ENCODE data around the gene LCP2.

LCP2 gene

GRCh38 chr5:170294556-170294955 is 3.0 kb downstream of the LCP2 start:
- DNase-seq = no peak

DNA sequence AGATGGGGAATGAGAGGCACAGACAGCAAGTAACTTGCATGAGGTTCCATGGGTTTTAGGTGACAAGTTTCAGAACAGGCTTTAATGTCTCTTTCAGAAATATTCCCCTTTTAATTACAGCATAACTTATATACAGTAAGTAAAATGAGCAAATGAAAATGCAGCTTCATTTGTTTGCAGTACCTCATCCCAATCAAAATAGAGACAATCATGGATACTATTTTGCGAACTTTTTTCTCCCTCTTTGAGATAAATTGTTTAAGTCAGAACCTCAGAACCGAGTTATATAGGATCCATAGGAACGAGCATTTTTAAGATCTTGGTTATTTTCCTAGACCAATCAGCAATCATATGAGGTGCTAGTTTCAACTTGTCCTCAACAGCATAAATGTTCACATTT is 3.5 kb downstream of the LCP2 start:
- no peak for DNase-seq

DNA sequence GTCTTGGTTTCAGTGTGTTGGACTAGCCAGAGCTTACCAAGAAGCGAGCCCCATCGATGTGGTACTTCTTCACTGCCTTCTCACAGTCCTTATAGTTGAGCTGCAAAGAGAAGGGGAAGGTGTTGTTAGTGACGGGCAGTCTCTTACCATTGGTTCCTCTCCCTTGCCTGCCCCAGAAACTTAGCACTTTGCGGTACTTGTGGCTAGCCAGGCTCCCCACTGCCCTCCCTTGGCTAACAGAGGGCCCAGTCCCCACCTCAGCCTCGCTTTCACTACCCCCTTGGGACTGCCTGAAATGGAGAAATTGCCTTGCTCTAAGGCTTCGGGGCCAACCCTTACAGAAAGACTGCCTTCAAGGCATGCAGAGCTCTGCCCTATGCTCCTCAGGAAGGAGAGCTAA is 4.3 kb downstream of the LCP2 start:
- peak; percentile 79 for DNase-seq

DNA sequence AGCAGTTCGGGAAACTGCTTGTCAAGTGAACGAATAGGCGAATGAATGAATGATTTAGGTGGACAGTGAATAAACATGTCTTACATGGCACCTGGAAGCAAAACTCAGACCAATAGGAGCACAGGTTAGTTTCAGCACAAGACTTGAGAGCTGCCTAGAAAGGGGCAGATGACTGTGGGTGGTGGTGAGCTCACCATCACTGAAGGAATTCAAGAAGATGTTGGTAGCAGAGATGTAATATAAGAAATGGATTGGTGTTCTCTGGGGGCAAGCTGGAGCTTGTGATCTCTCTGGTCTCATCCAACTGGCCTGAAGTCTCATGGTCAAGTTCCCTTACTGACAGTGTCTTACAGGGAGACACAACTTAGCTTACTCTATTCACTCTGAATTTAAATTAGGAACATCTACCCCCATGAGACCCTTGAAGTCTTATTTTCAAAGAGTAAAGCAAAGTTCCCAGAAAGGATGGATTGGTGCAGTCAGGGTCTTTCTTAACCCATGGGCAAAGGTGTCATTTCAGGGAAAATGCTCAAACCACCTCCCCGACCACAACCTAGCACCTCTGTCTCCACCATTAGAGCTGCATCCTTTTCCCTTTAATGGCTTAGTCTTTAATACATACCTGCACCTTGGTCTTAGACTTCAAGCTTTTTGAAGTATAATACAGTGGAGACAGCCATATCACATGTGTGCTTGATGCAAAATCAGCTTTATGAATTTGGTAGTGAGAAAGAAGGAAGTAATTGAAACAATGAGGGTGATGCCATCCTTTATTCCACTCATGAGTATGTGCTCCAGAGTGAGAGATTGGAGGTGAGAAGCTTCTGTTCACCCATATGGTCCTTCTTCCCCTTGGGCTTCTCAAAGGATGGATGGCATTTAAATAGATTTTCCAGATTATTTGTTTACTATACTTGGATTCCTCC is 5.1 kb downstream of the LCP2 start:
- no peak for DNase-seq

- peak; percentile 48 for DNase-seq
These were observed 7.1 kb downstream of the LCP2 start for GRCh38 chr5:170290498-170290897.

DNA sequence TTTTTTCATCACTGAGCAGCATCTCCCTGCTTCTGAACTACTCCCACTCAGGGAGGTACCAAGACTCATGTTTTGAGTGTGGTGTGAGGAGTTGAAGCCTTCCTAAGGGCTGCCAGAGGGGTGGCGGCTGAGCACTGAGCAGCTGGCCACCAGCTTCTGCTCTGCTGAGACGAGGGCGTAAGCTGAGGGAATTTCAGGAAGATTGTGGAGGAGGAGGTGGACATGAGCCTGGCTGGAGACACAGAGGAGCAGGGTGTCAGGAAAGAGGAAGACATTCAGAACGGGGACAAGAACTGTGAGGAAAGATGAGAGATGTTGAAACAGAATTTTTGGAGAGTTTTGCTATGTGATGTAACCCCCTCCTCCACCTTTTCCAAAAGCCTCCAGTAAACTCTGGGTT is 7.8 kb downstream of the LCP2 start:
- DNase-seq = peak; percentile 53

DNA sequence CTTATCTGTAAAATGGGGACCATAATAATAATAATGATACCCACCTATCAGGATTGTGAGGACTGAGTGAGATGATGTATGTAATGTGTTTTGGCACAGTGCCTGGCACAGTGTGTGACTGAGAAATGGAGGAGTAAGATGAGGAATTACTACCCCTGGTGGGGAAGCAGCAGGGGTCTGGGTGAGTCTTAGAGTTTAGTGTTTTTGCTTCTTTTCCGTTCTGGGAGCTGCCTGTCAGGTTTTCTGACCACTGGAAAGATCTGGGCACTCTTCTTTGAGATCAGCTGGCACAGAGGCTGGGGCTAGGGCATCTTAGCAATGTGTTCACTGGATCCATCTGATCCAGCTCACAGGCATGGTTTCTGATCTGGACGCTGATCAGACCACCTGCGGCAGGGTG is 8.5 kb downstream of the LCP2 start:
- DNase-seq = peak; percentile 52

DNA sequence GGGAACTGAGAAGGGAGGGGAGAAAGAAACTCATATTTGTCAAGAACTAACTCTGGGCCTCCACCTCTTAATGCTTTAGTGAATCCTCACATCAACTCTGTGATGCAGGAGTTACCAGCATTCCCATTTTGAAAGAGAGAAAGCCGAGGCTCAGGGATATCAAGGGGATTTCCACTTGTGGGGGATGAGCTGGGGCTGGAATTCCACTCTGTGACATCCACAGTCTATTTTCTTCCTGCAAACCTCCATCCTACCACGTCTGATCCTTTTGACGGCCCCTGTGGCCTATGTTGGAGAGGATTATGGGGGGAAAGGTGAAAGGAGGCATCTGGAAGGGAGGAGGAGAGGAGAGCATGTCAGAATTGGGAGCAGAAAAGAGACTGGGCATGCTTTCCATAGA is 9.0 kb downstream of the LCP2 start:
- DNase-seq = no peak

- DNase-seq = peak; percentile 51
These were observed 9.4 kb downstream of the LCP2 start for GRCh38 chr5:170288151-170288550.

- no peak for DNase-seq
These were observed 10.0 kb downstream of the LCP2 start for GRCh38 chr5:170287532-170287931.

DNA sequence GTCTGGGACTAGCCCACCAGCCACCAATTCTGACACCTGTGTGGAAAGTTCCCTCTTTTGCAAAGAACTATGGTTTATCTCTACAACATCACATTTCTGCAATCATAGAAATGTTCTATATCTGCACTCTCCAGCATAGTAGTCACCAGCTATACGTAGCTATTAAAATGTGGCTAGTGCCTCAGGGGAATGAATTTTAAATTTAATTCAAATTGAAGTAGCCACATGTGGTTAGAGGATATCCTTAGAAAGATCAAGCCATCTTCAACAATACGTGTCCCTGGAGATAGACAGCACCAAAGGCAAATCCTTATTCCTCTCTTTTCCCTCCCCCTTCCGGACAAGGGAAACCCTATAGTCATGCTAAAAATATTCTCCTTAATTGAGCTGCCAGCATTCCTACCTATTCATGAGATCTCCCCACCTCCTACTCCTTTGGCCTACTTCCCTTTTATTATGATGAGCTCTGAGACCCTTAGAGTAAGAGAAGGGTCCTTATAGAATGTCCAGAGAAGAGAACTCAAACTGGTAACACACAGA is 11.1 kb downstream of the LCP2 start:
- DNase-seq = no peak

DNA sequence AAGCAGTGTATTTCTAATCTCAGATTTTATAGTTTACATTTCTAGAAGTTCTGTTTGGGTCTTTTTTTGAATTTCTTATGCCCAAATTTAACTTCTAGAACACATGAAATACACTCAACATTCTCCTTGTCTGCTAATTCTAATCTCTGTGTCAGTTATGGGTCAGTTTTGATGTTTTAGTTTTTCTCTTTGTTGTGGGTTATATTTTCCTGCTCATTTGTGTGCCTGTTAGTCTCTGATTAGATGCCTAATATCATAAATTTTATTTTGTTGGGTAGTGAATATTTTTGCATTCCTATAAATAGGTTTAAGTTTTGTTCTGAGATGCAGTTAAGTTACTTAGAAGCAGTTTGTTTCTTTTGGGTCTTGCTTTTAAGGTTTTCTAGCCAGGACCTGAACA is 12.4 kb downstream of the LCP2 start:
- no peak for DNase-seq

DNA sequence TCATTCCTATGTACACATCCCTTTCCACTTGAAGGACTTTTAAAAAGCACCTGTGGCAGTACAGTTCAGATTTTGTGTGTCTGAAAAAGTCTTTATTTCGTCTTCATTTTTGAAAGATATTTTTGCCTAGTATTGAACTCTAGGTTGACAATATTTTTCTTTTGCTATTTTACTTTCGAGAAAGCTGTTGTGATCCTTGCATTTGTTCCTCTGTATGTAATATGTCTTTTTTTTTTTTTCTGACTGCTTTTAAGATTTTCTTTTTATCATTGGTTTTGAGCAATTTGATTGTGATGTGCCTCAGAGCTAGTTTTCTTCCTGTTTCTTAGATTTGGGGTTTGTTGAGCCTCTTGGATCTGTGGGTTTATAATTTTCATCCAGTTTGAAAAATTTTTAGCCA is 13.3 kb downstream of the LCP2 start:
- no peak for DNase-seq

DNA sequence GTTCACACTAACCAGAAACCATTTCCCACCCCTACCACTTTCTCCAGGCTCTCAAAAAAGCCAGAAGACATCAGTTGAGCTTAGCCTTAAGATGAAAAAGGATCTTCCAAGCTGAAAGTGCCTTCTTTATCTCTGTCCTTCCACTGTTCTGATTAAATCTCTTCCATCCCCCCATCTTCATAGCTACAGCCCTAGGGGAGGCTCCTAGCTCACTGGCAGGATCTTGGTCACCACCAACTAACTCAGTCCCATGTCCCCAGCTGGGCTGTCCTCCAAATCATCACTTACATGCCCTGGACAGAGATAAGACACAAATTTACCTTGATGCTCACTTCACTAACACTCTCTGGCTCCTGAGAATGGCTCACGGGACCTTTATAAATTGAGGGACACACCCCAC is 14.3 kb downstream of the LCP2 start:
- no peak for DNase-seq

GRCh38 chr5:170280011-170280493 is 17.5 kb downstream of the LCP2 start:
- peak; percentile 50 for DNase-seq

GRCh38 chr5:170279459-170279817 is 18.1 kb downstream of the LCP2 start:
- DNase-seq = no peak

DNA sequence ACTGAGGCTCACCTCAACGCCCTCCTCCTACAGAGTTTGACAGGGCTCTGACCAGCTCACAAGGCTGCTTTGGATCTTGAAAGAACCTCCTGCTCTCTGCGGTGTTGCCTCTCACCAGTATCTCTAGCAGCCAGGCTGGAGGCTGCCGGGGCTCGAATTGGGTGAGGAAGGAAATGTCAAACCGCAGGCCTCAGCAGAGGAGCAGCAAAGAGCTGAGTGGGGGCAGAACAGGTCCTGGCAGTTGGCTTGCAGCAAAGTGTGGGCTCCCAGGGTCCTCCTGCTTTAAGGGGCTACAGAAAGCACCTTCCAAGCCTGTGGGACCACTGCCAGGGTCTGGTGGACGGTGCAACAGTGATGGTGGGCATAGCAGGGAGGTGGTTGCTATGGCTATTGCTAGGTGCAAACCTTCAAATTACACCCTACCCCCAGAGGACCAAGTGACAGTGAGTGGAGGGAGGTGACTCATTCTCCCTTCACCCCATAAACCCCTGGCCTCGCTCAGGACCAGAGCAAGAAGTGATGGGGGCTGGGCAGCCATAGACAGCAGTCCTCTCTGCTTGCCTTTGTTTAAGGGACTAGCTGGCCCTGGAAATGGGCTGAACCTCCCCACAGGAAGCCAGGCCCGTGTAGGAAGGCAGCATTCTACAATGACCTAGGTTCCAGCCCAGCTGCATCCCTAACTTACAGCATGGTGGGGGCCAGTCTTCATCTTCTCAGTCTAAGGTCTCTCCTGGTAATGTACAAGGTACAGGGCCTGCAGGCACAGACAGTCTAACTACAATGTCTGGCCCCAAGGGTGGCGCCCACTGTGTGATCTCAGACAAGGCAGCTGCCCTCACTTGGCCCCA is 18.7 kb downstream of the LCP2 start:
- DNase-seq = peak; percentile 90

GRCh38 chr5:170277867-170278281 is 19.7 kb downstream of the LCP2 start:
- DNase-seq = peak; percentile 57

DNA sequence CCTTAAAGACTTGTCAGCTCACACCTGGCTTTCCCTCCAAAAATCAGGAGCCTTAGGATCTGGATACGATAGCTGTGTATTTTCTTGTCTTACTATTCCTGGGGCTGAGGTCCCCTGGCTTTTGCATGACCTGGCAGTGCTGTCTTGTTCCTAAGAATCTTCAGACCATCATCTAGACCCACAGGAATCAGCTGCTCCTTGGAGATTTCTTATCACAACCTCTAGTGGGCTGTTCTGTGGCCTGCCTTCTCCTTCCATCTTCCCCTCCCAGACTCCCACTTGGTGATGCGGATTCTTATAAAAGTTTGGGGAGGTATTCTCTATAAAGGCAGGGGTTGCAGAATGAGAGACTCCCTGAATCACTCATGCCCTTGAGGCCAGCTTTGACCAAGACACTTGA is 21.4 kb downstream of the LCP2 start:
- peak; percentile 52 for DNase-seq

DNA sequence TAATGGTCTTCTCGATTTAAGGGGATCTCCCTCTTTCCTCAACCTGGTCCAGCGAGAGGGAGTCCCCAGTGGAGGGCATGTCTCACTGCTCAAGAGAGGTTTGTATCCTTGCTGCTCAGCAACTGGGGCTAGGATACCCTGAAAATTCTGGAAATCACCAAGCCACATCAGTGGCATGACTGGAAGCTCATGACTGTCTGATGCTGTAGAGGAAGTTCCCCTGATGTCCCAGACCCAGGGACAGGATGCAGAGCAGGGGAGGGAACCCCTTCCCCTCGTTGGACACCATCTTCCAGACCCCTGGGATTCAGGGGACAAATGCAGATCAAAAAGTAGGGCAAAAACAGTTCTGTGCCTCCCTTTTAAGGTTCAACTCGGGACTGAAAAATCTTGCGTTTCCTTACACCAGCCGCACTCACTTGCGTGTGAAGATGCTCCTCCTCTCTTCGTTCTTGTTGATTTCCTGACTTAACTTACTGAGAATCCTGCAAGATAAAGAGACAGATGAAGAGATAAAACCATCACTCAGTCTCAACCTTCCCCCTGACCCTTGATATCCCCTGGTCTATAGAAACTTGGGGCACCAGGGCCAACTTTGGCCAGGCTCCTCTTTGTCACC is 22.1 kb downstream of the LCP2 start:
- DNase-seq = peak; percentile 50

DNA sequence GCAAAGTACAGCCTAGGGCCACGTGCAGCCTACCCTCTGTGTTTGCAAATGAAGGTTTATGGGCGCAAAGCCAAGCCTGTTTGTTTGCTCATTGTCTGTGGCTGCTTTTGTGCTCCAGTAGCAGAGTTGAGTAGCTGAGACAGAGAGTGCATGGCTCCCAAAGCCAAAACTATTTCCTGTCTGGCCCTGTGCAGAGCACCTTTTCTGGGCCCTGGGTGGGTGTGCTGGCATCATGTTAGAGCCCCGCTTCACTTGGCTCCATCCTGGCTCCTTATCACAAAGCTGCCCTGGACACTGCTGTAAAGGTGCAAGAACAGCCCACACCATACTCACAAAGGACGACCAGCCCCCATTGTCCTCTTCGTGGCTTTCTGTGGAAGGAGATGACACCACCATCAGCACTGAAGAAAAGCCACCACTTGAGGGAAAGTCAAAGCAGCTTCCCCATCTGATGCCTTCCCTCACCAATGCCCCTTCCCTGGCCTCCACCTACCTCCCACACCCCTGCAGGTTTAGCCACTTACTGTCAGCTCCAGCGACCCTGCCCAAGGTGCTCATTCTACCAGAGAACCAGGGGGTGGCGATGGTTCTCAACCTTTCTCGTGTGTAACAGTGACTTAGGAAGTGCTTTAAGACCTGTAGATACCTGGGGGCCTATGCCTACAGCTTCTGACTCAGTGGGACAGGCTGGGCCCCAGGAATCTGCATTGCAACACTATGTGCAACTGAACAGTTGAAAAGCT is 23.4 kb downstream of the LCP2 start:
- DNase-seq = peak; percentile 73
